Skeletal muscle tissue (tissue), 4 donors: Measurements from ENCODE around the gene HEBP2. TPM values are rescaled to one million over a fixed set of nuclear protein-coding genes. Genes with fewer than 3 reads are reported as not detected.
"Not testable (repeated sequence)": the region's sequence is repeated elsewhere in the genome, so short reads cannot be mapped to it uniquely, and the experiment has no call there.

Source experiments
- H3K27ac ChIP-seq: one replicate; pipeline ENCODE4 v1.7.0; 2013; ENCODE audit warnings: mild to moderate bottlenecking, low read depth, low read length, inconsistent platforms
- H3K27me3 ChIP-seq, 3 donors: one replicate each; pipeline ENCODE4 v1.7.0; 2013; ENCODE audit warnings: low read length in 3 of 3; ENCODE audit not compliant: control insufficient read depth in 3 of 3, insufficient read depth in 3 of 3
- H3K36me3 ChIP-seq, 3 donors: one replicate each; pipeline ENCODE4 v1.7.0; 2013; ENCODE audit warnings: low read length in 3 of 3; ENCODE audit not compliant: control insufficient read depth in 3 of 3, insufficient read depth in 3 of 3
- H3K4me1 ChIP-seq, 3 donors: one replicate each; pipeline ENCODE4 v1.7.0; 2013; ENCODE audit warnings: low read length in 3 of 3, mild to moderate bottlenecking in 3 of 3; ENCODE audit not compliant: control insufficient read depth in 3 of 3, insufficient read depth in 3 of 3
- H3K4me3 ChIP-seq, 3 donors: one replicate each; pipeline ENCODE4 v1.7.0; 2013; ENCODE audit warnings: low read length in 3 of 3
- H3K9ac ChIP-seq, 3 donors: one replicate each; pipeline ENCODE4 v1.7.0; 2013; ENCODE audit warnings: low read length in 3 of 3, mild to moderate bottlenecking in 3 of 3, moderate library complexity in 2 of 3, low read depth in 1 of 3
- H3K9me3 ChIP-seq, 3 donors: one replicate each; pipeline ENCODE4 v1.7.0; 2013; ENCODE audit warnings: low read length in 3 of 3; ENCODE audit not compliant: control insufficient read depth in 3 of 3
- total RNA-seq: library from RNA; depleted of rRNA; stranded (reverse); fragments of >200 nt; gene quantifications from one replicate; pipeline ENCODE4 v1.2.3, GENCODE V29; 2014
- donor health status: Osteomylitis.

Gene HEBP2
- total RNA-seq, 1 donor from 2014 or later = 6.8 TPM

DNA sequence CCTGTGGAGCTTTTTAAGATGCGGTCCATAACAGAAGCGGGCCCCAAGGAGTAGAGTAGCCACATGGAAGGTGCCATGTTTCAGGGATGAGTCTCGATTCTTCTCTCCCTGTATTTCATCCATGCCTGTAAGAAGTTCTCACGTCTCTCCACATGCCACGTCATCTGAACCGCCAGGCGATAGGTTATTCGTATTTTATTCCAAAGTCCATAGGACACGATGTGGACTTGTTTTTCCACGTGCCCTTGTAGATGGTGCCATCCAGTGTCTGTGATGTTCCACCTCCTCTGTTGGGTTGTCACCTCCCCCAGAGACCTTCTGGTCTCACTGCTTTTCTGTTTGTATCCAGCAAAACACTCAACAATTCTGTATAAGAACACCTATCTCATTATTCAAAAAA lies 17.6 kb downstream of the HEBP2 start:
- peaks cover 2 to 11% (median 6%) of the 10 kb centered on the region in 3 donors for H3K36me3 ChIP-seq
- no peaks in the 10 kb centered on the region for H3K4me1 ChIP-seq
- H3K4me3 ChIP-seq = no peak overlapping the region
- no peaks in the 10 kb centered on the region for H3K9me3 ChIP-seq
- H3K27me3 ChIP-seq = no peaks in the 10 kb centered on the region
- H3K9ac ChIP-seq = no peak overlapping the region
- H3K27ac ChIP-seq = no peak overlapping the region

- Histone ChIP-seq H3K36me3 (peaks cover 2 to 7% (median 6%) of the 10 kb centered on the region in 3 donors), H3K27ac (no peak overlapping the region)
These were observed 18.8 kb downstream of the HEBP2 start for GRCh38 chr6:138422861-138423260.

DNA sequence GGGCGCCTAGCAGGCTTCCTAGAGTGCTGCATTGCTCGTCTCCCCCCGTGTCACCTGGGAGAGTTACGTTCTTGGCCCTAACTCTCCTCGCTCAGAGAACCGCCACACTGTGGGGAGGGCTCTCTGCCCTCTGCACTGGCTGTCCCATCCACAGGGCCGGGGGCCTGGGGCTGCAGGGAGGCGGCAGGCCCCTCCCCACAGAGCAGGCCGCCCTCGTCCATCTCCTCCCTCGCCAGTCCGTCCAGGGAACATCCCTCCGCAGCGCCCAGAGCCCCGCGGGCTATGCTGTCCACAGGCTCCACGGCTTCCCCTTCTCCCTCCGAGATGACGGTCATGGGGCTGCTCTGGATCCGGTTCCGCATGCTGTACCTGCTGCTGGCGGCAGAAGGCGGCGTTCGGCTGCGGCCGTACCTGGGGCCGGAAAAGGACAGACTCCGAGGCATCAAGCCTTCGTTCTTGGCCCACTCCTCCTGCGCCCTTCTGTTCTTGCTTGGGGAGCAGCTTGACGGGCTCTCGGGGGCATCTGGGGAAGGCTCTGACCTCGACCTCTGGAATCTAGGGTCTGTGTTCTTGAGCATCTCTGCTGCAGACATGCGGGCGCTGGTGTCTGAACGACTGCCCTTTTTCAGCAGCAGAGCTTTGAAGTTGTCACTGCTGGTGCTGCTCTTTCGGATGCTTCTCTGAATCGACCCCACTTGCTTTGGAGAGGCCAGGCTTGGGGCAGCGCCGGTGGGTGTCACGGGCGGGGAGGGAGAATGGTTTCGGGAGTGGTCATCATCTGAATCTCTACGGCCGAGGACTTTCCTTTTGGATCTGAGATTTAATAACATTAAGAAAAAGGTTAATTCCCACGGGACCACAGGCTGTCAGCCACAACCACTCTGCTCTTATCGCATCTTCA lies 20.2 kb downstream of the HEBP2 start:
- no peaks in the 10 kb centered on the region for H3K27me3 ChIP-seq
- H3K4me3 ChIP-seq = no peak overlapping the region
- no peak overlapping the region for H3K27ac ChIP-seq
- no peak overlapping the region for H3K9ac ChIP-seq
- H3K9me3 ChIP-seq = no peaks in the 10 kb centered on the region
- H3K4me1 ChIP-seq = peaks cover 0 to 2% (median 0%) of the 10 kb centered on the region in 3 donors
- H3K36me3 ChIP-seq = peaks cover 2 to 4% (median 3%) of the 10 kb centered on the region in 3 donors

More at GRCh38 chr6:138422861-138423260, 18.8 kb downstream of the HEBP2 start:
- H3K9me3 ChIP-seq = no peaks in the 10 kb centered on the region
- no peaks in the 10 kb centered on the region for H3K4me1 ChIP-seq
- no peak overlapping the region for H3K9ac ChIP-seq
- no peak overlapping the region for H3K4me3 ChIP-seq
- H3K27me3 ChIP-seq = no peaks in the 10 kb centered on the region

GRCh38 chr6:138425256-138425655 lies 21.2 kb downstream of the HEBP2 start:
- H3K4me3 ChIP-seq, H3K9me3 ChIP-seq, H3K27ac ChIP-seq, H3K27me3 ChIP-seq, H3K36me3 ChIP-seq, H3K4me1 ChIP-seq, H3K9ac ChIP-seq: not testable (repeated sequence)

GRCh38 chr6:138426500-138427123 lies 22.6 kb downstream of the HEBP2 start:
- no peak overlapping the region for H3K4me3 ChIP-seq
- H3K4me1 ChIP-seq = peaks cover 0 to 3% (median 0%) of the 10 kb centered on the region in 3 donors

GRCh38 chr6:138427701-138428100 lies 23.7 kb downstream of the HEBP2 start:
- Histone ChIP-seq H3K9me3 (no peaks in the 10 kb centered on the region), H3K9ac (no peak overlapping the region), H3K4me3 (no peak overlapping the region), H3K36me3 (peaks cover 0 to 6% (median 2%) of the 10 kb centered on the region in 3 donors), H3K27me3 (no peaks in the 10 kb centered on the region), H3K27ac (no peak overlapping the region), H3K4me1 (peaks cover 0 to 3% (median 0%) of the 10 kb centered on the region in 3 donors)

More at GRCh38 chr6:138426500-138427123, 22.6 kb downstream of the HEBP2 start:
- Histone ChIP-seq H3K36me3 (peaks cover 0 to 6% (median 2%) of the 10 kb centered on the region in 3 donors), H3K27ac (no peak overlapping the region), H3K9me3 (no peaks in the 10 kb centered on the region), H3K27me3 (no peaks in the 10 kb centered on the region), H3K9ac (no peak overlapping the region)

DNA sequence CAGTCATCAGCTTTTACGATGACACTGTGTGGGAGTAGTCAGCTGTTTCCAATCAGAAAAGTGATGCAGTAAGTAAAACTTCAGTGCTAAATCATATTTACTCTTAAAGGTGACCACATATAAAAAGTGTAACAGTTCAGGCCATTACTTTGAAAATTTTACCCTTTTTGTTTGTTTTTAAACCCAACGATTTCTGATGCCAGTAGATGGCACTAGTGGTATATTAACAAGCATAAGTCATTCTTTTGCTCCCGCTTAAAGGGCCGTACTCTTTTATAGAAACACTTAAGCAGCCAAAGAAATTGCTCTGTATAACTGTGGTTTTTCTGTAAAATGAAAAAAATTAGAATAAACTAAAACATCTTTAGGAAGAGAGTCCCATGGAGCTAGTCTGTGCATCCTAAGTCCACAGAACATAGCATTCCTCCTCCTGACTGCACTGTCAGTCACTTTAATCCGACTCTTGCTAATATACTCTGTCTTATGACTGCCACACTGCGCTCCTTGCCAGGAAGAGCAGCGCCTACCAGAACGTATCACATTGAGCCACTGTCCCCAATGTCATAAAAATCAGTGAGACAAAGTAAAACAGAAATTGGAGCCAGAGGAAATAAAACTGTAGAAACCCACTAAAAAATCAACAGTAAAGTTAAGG lies 25.0 kb downstream of the HEBP2 start:
- no peaks in the 10 kb centered on the region for H3K9me3 ChIP-seq
- H3K36me3 ChIP-seq = peaks cover 0 to 6% (median 5%) of the 10 kb centered on the region in 3 donors
- H3K9ac ChIP-seq = no peak overlapping the region
- no peak overlapping the region for H3K27ac ChIP-seq
- no peaks in the 10 kb centered on the region for H3K27me3 ChIP-seq
- no peak overlapping the region for H3K4me3 ChIP-seq
- peaks cover 0 to 3% (median 0%) of the 10 kb centered on the region in 3 donors for H3K4me1 ChIP-seq

DNA sequence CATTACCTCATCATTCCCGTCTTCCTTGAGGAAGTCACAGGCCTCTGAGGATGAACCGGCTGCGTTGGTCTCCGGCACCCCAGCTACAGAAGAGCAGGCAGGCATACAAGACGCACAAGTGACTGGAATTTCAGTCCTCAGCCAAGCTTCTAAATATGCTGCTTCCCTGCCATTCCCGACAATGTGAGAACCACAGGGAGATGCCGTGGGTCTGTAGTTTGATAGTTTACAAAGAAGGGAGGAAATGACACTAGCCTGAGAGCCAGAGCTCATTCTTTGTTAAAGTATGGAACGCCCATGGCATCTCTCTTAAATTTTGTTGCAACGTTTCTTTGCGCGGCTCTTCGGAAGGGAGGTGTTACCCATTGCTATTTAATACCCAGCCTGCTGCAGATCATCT lies 25.7 kb downstream of the HEBP2 start:
- H3K4me3 ChIP-seq = no peak overlapping the region
- no peak overlapping the region for H3K9ac ChIP-seq
- no peaks in the 10 kb centered on the region for H3K9me3 ChIP-seq
- no peaks in the 10 kb centered on the region for H3K27me3 ChIP-seq
- H3K27ac ChIP-seq = no peak overlapping the region
- H3K36me3 ChIP-seq = peaks cover 0 to 3% (median 3%) of the 10 kb centered on the region in 3 donors
- peaks cover 0 to 3% (median 0%) of the 10 kb centered on the region in 3 donors for H3K4me1 ChIP-seq

- Histone ChIP-seq H3K27ac (no peak overlapping the region), H3K4me1 (peaks cover 0 to 3% (median 0%) of the 10 kb centered on the region in 3 donors), H3K36me3 (peaks cover 0 to 3% (median 3%) of the 10 kb centered on the region in 3 donors), H3K4me3 (no peak overlapping the region), H3K9me3 (no peaks in the 10 kb centered on the region), H3K27me3 (no peaks in the 10 kb centered on the region), H3K9ac (no peak overlapping the region)
These were observed 26.5 kb downstream of the HEBP2 start for GRCh38 chr6:138430361-138431145.
